COLO829 (cell line): ENCODE measurements around the gene GLYATL1B.
A peak's percentile ranks its signal among the peaks of the same experiment; 100 is the strongest.
"Not testable (repeated sequence)": the region's sequence is repeated elsewhere in the genome, so short reads cannot be mapped to it uniquely, and the experiment has no call there.

Experiments
- DNase-seq: peaks from one replicate; pipeline ENCODE4 v3.0.0; 2012; ENCODE audit warnings: low spot score

Gene GLYATL1B, protein sequence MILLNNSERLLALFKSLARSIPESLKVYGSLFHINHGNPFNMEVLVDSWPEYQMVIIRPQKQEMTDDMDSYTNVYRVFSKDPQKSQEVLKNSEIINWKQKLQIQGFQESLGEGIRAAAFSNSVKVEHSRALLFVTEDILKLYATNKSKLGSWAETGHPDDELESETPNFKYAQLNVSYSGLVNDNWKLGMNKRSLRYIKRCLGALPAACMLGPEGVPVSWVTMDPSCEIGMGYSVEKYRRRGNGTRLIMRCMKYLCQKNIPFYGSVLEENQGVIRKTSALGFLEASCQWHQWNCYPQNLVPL

DNA sequence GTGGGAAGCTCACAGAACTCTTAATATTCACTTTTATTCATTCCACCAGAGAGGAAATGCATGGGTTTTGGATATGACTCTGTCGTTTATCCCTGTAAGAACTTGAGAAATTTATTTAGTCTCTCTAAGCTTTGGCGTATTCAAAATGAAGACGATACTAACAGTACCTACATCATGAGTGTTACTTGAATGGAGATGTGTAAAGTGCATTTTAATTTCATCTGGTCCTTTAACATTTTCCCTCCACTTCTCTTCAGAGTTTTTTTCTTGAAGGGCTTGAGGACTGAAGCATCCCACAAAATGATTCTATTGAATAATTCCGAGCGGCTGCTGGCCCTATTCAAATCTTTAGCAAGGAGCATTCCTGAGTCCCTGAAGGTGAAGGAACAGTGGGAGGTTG is at the start of gene GLYATL1B:
TSS of gene GLYATL1B (plus strand) at position 301 of the 400 bp plus-strand sequence. CDS start at position 301, 0 bp downstream.
- DNase-seq, result not testable (repeated sequence)

DNA sequence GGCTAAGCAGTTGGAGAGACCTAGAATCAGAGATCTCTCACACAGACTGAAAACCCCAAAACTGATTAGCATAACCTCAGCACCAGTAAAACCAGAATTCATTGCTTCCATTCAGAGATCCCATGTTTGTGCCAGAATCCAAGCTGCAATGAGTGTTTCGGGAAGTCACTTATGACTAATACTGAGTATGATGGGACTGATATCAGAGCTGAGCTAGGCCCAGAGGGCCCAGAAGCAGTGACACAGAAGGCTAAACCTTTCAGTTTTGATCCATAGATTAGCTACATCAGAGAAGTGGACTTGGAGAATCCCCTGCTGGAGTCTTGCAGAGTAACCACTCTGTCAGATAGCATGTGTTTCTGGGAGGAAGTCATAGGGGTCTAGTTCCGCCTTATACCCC is 49.6 kb upstream of the GLYATL1B start:
- not testable (repeated sequence) for DNase-seq

DNA sequence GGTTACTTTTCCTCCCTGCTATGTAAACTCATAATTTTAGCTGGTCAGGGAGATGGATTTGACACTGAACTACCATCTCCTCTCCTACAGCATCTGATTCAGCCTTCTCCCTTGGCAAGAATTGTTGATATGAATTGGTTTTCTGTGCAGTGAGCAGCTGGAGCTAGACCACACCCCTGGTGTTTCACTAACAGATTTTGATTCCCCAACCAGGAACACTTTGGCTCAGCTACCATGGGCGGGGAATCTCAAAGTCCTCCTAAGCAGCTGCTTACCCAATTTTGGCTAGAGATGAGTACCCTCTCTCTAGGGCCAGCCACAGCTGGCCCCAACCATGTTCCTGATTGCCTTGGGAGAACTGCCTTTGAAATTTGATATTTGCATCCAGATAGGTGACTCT is 48.7 kb upstream of the GLYATL1B start:
- not testable (repeated sequence) for DNase-seq

DNA sequence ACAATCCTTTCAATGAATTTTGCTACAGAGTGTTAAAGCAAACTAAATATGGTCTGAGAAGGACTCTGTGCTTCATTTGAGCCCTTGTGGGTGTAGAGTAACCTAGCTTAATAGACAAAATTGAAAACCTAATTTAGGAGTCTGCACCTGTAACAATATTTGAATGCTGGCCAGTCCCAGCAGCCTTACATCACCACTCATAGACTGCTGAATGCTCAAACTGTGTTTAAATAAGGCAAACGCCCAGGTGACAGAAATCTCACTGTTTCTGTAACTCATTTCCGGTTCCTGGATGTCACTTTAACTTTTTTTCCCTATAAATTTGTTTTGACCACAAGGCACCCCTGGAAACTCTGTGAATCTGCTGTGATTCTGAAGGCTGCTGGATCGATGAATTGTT is 45.5 kb upstream of the GLYATL1B start:
- no peak for DNase-seq

DNA sequence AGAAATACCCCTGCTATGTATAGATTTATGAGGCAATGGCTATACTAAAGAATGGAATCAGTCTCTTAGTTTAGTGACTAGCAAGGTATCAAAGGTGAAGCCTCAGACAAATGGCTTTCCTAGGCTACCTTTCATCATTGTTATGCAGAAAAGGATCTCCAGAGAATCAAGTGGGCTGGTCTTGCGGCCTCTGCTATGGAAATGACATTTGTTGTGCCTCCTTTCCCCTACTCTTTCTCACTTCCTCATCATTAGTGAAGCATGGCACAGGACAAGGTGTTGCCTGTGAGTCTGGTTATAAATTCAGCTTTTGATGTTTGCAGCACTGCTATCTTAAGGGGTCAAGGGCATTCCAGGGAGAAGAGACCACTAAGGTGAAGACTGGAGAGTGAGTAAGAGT is 34.7 kb upstream of the GLYATL1B start:
- not testable (repeated sequence) for DNase-seq

DNA sequence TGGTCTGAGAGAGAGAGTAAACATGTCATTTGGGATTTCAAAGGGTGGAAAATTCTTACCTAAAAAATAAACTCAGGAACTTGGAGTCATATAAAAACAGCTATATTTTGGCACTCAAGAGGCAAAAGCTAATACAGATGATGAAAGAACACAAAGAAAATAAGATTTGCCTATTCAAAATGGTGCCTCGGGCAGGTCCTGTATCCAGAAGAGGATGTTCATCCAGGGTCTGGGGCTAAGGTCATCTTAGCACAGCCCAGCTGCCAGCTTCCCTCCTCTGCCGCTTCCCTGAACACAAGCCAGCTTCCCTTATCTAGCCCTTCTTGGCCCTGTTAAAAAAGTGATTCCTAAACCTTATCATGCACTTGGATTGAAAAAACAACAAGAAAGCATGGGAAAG is 33.8 kb upstream of the GLYATL1B start:
- not testable (repeated sequence) for DNase-seq

DNA sequence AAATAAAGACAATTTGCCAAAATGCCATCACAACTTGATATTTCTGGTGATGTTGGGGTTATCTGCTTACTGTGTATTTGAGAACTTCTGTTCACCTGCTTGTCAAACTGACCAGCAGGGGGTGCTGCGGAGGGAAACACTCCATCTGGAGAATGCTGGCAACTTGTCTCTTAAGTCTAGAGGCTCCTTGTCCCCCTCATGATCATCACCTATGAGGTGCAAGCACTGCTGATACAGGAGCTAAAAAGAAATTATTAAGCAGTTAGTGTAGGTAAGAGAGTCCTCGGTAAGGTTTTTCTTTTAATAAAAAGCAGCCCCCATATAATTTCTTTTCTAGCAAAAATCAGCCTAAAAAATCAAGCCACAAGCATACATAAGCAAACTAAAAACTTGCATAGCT is 32.7 kb upstream of the GLYATL1B start:
- no peak for DNase-seq

DNA sequence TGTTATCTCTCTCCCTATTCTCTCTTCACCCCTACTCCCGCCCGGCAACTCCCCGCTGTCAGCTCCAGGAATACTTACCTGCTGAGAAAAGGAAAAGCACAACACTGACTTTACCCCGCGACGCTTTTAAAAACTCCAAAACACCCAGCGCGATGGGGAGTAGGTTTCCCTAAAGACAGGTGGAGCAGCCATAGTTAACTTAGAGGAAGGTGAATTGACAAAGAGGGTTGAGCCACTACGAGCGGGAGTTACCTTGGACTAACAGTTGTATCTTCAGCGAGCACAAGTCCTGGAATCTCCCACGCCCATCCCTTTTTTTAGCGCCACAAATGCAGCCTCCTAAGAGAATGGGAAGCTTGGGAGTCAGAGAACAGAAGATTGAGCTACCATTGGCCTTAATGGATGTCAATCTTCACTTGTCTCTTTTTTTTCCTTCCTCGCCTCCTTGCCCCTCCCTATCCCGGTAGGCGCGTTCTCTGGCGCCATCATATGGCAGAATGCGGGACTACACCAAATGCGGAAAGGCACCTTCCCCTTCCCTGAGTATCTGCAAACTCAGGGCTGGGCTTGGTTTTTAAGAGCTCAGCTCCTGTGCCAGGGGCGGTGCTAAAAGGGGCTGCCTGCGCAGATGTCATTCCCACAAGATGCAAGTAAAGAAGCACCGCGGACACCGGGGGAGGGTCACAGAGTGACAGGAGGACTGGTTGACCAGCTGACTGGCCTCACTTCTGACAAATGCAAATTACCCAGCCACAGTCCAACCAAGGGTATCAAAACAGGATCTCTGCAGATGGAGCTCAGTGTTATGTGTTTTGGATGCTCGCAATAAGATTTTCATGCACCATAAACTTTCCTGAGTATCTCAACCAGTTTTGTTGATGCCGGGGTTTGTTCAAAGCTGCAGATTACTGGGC is 27.7 kb upstream of the GLYATL1B start:
- peak; percentile 66 for DNase-seq

DNA sequence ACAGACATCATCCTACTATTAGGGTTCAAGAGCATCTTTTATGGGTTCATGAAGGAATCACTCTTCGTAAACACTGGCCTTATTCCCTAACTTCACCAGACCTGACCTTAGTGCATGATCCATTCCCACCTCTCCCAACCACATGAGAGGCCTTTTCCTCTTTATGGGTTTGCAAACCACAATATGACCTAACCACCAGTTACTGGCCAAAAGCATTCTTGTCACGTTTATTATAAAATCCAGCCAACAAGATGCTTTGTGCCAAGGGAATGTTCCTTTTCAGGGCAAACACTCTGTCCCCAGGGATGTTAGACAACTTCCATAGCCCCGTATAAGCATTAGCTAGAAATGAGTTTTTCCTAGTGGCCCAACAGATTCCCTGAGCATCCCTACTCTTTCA is 26.0 kb upstream of the GLYATL1B start:
- DNase-seq, result not testable (repeated sequence)

DNA sequence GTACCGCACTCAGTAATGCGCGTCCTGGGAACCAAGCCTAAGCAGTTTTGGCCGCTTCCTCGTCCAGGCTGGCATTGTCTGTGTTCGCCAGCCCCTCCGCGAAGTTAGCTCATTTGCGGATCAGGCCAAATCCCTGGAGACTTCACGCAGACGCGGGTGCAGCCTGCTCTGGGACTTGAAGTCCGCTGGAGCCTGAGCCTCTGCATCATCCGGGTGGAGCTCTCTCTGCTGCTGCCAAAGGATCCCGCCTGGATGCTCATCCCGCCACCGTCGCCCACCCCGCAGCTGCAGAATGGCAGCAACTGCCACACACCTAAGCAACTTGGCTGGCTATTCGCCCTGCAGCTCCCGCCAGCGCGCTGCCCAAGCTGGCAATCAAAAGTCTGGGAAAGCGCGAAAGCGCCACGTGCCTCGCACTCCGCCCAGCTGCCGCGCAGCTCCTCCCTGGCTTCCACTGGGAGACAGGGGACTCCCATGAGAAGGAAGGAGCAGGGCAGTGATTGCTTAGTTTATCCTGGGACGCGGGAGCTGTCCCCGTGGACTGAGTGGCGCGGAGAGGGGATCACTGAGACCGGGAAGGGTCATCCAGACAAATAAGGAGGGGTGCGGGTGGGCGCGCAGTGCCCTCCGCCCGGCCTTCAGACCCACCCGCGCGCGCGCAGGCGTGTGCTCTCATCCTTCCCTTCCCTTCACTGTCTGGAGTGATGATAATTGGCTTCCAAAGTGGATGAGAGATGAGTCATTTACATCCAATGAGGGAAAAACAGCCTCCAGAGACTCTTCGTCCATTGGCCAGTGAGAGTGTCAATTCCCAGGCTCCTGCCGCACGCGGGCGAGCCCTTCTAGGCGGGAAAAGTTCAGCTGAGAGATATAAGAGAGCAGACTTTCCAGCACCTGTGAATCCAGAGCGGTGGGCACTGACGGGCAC is 23.2 kb upstream of the GLYATL1B start:
- no peak for DNase-seq

DNA sequence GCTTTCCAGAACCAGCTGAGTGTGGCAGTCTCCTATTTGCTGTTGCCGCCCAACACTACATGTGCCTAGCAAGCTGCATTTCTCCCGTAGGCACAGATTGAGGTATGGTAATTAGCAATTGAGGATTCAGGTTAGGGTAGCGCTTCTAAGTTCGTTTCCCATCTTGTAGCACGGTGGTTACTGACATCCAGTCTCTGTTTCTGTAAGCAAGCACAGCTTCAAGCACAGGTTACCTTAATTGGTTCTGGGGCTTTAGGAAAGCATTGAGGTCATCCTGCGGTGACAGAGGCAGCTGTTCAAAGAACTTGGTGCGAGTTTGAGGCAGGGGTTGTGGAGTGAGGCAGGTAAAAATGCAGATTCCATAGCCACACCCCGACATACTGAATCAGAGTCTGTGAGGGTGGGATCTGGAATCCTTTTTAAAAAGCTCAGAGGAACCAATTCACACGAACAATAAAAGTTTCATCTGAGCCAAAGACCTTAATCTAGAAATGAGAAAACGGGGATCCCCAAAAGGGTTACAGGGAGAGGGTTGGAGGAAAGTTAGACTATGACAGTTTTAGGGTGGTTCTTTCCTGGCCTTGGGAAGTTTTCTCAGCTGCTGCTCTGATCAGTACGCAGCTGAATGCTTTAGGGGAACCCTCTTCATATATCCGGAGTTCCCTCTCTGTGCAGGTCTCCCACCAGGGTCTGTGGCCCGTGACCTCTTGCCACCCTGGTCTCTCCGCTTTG is 21.9 kb upstream of the GLYATL1B start:
- DNase-seq, result not testable (repeated sequence)

DNA sequence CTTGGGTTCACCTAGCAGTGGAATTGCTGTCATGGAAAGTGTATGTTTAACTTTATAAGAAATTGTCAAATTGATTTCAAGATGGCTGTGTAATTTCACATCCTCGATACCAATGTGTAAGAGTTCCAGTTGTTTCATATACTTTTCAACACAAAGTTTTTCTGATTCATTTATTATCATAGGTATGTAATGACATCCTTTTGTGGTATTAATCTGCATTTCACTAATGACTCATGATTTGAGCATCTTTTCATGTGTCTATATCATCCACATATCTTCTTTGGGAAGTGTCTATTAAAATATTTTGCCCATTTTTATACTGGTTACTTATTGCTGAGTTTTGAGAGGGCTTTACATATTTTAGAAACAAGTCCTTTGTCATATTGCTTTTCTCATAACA is 17.0 kb upstream of the GLYATL1B start:
- no peak for DNase-seq

DNA sequence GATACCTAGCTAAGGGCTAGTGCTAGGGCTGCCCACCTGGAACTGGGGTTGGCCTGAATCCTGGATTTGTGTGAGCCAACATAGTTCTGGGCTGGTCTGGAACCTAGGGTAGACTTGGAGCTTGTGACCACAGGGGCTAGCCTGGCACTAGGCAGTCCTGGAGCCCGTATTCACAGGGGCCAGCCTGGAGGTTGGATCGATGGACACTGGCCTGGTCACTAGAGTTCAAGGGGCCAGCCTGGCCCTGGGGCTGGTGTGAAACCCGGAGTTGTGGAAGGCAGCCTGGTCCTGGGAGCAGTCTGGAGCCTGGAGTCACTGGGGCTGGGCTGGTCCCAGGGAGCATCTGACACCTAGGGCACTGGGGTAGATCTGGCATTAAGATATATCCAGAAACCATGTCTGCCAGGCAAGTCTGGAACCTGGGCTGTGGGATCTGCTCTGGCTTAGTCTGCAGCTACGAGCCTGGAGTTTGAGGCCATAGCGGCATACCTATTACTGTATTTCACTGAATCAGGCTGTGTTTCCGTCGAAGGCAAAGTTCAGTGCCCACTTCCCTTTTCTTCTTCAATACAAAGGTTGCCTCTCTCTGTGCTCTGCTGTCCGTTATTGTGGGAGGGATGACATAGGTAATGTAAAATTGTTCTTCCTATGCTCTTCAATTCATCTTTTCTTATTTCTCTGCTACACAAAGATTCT is 9.1 kb upstream of the GLYATL1B start:
- no peak for DNase-seq

DNA sequence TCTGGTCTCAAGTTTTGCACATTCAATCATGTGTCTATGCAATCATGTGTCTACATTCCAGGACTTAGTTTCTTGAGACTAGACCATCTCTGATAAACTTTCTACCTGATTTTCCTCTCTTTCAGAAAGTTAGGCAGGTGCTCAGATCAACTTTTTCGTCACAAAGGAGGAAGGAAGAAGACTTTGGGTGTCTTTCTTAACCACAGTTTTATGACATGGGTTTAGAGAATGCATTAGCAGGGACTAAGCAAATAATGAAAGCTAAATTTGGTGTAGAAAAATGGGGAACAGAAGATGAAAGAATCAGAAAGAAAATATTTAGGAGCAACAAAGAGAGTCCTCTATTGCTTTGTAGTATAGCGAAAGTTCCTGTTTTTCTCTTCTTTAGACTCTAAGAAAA is 7.7 kb upstream of the GLYATL1B start:
- DNase-seq, result no peak

DNA sequence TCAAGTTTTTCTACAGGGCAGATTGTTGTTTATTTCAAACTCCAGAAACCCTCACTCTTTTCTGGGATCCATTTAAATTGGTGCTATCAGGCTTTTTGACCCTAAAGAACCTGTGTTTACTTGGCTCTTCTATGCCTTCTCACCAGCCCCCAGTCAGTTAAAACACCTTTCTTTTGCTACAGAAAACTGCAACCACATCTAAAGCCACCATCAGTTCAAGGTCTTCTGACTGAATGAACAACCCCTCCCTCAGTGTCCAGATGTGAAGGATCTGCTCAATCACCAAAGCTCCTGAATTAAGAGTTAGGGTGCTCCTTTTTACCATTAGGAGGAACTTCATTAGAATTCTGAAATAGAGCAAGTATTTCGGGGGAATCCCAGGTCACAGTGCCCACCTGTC is 7.0 kb upstream of the GLYATL1B start:
- no peak for DNase-seq

DNA sequence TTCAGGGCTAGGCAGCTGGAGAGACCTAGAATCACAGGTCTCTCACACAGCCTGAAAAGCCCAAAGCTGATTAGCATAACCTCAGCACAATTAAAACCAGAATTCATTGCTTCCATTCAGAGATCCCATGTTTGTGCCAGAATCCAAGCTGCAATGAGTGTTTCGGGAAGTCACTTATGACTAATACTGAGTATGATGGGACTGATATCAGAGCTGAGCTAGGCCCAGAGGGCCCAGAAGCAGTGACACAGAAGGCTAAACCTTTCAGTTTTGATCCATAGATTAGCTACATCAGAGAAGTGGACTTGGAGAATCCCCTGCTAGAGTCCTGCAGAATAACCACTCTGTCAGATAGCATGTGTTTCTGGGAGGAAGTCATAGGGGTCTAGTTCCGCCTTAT is 5.7 kb upstream of the GLYATL1B start:
- DNase-seq, result not testable (repeated sequence)

DNA sequence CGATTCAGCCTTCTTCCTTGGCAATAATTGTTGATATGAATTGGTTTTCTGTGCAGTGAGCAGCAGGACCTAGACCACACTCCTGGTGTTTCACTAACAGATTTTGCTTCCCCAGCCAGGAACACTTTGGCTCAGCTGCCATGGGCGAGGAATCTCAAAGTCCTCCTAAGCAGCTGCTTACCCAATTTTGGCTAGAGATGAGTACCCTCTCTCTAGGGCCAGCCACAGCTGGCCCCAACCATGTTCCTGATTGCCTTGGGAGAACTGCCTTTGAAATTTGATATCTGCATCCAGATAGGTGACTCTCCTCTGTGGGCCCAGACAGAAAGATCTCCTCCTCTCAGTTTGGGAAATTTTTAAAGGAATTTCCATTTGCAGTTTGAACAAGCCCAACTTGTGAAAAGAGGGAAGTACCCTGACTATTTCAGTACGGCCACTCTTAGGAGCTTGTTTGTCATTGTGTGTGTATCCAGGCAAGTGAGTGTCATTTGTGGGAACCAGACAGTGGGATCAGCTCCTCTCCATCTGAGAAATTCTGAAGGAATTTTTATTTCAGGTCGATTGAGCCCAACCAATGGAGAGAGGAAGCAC is 4.6 kb upstream of the GLYATL1B start:
- not testable (repeated sequence) for DNase-seq

DNA sequence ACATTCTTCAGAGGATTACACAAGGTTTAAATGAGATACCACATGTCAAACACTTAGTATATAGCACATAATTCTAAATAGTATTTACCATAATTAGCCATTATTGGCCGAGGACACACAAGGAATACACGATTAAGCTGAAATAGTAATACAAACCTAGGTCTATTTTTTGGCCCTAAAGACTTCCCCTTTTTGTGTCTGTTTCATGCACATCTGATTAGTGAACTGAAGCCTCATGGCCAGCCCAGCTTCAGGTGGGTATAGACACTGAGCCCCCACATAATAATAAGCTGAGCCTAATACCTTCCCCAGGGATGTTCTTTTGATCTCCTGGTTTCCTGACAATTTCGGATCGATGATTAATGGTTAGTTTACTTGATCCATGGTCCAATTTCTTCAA is 2.1 kb downstream of the GLYATL1B start:
- no peak for DNase-seq

DNA sequence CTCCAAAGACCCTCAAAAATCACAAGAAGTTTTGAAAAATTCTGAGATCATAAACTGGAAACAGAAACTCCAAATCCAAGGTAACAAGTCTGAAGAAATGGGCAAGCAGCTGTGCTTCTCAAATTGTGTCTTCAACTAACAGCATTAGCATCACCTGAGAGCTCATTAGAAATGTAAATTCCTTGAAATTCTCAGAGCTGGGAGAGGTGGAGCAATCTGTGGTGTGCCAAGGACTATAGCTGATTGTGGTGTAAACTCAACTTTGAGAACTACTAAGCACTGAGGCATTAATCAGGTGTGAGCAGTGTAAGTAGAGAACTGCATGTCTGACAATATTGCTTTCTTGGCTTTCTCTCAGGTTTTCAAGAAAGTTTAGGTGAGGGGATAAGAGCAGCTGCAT is 7.5 kb downstream of the GLYATL1B start:
- not testable (repeated sequence) for DNase-seq

DNA sequence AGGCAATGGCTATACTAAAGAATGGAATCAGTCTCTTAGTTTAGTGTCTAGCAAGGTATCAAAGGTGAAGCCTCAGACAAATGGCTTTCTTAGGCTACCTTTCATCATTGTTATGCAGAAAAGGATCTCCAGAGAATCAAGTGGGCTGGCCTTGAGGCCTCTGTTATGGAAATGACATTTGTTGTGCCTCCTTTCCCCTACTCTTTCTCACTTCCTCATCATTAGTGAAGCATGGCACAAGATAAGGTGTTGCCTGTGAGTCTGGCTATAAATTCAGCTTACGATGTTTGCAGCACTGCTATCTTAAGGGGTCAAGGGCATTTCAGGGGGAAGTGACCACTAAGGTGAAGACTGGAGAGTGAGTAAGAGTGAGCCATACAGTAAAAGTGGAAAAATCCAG is 9.1 kb downstream of the GLYATL1B start:
- DNase-seq, result not testable (repeated sequence)
